T-helper 17 cell (primary cell): ENCODE results near the gene TMEM151A. TPM values are rescaled to one million over a fixed set of nuclear protein-coding genes. Genes with fewer than 3 reads are reported as not detected.
A peak's percentile ranks its signal among the peaks of the same experiment; 100 is the strongest.

ENCODE experiments used
- ATAC-seq: fragments of 150-1000 bp; cut with Tn5 transposase; 2 replicates; pipeline ENCODE4 v1.10.0; 2021; ENCODE audit warnings: mild to moderate bottlenecking, moderate library complexity
- DNase-seq, 3 donors: peaks; one replicate each; pipeline versions ENCODE4 v3.0.0 to v3.0.0-alpha.2; 2020 to 2021
- H3K9me3 ChIP-seq: one replicate; pipeline ENCODE4 v1.7.0; 2013; ENCODE audit warnings: low read length, mild to moderate bottlenecking; ENCODE audit not compliant: control insufficient read depth, poor library complexity, severe bottlenecking
- H3K27ac Mint-ChIP-seq: one replicate; pipeline ENCODE4 v1.8.0; 2022; ENCODE audit warnings: mild to moderate bottlenecking, moderate library complexity, mixed read lengths
- H3K27me3 Mint-ChIP-seq: one replicate; pipeline ENCODE4 v1.8.0; 2022; ENCODE audit warnings: mixed read lengths
- H3K36me3 Mint-ChIP-seq: one replicate; pipeline ENCODE4 v1.8.0; 2022; ENCODE audit warnings: low read depth, mixed read lengths
- H3K4me1 Mint-ChIP-seq: one replicate; pipeline ENCODE4 v1.8.0; 2022; ENCODE audit warnings: mild to moderate bottlenecking, mixed read lengths
- H3K4me3 Mint-ChIP-seq: one replicate; pipeline ENCODE4 v1.8.0; 2022; ENCODE audit warnings: mild to moderate bottlenecking, moderate library complexity, mixed read lengths
- total RNA-seq, 4 donors: library from RNA in 2 of 4; stranded (reverse) in 2 of 4; gene quantifications; one replicate each; pipeline ENCODE4 v1.2.3 and lab custom pipeline; 2022 to 2026

Gene TMEM151A
- total RNA-seq, 2 donors from 2014 or later = 0.16 to 0.32 TPM

- Mint-ChIP-seq H3K27ac (no peak overlapping the region), H3K4me3 (no peak overlapping the region), H3K36me3 (no peaks in the 10 kb centered on the region), H3K4me1 (peaks cover 23% of the 10 kb centered on the region), H3K27me3 (no peaks in the 10 kb centered on the region)
- no peak for DNase-seq
- no peaks in the 10 kb centered on the region for H3K9me3 ChIP-seq
- no peak for ATAC-seq
These were observed 40.1 kb downstream of the TMEM151A start for GRCh38 chr11:66331542-66332370.

DNA sequence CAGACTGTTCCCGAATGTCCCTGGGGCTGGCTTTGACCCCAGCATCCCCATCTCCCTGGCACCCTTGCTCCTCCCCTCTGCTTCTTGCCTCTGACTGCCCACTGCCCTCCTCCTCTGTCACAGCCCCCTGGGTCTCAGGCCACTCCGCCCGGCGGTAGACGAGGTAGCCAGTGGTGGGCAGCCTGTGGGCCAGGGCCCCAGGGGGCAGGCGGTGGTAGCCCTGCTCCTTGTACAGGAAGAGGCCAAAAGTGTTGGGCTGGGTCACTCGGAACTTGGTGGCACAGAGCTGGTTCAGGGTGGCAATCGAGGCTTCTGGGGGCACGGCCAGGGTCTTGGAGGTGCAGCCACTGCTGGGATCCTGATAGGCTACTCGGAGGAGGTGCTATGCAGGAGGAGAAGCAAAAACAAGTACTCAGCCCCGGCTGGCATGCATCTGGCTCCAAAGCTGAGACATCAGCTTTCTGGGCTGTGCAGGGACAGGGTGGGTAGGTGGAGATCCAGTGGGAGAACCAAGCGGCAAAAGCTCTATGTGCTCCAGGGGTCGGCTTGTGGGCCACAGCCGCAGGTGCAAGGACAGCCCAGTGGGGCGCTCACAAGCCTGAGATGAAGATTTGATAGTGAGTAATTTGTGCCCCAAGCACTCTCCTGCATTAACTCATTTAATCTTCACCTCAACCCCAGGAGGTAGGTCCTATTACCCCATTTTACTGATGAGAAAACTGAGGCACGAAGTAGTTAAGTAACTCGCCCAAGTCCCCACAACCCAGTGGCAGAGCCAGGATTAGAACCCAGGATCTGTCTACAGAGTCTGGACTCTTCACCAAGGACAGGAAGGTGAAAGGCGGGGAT, 40.9 kb downstream of the TMEM151A start:
- no peak overlapping the region for H3K4me3 Mint-ChIP-seq
- no peak overlapping the region for H3K27ac Mint-ChIP-seq
- peaks cover 20% of the 10 kb centered on the region for H3K4me1 Mint-ChIP-seq
- no peaks in the 10 kb centered on the region for H3K27me3 Mint-ChIP-seq
- ATAC-seq (no peak), DNase-seq (no peak)
- no peaks in the 10 kb centered on the region for H3K36me3 Mint-ChIP-seq
- H3K9me3 ChIP-seq = no peaks in the 10 kb centered on the region

- DNase-seq (no peak), ATAC-seq (no peak)
- Mint-ChIP-seq H3K27ac (no peak overlapping the region), H3K36me3 (no peaks in the 10 kb centered on the region), H3K27me3 (no peaks in the 10 kb centered on the region), H3K4me1 (peaks cover 14% of the 10 kb centered on the region), H3K4me3 (no peak overlapping the region)
- no peaks in the 10 kb centered on the region for H3K9me3 ChIP-seq
These were observed 41.7 kb downstream of the TMEM151A start for GRCh38 chr11:66333220-66333877.

- H3K27ac Mint-ChIP-seq = no peak overlapping the region
- no peak overlapping the region for H3K4me3 Mint-ChIP-seq
- H3K4me1 Mint-ChIP-seq = peaks cover 11% of the 10 kb centered on the region
- DNase-seq = no peak
- no peaks in the 10 kb centered on the region for H3K27me3 Mint-ChIP-seq
- ATAC-seq = no peak
- peaks cover 2% of the 10 kb centered on the region for H3K36me3 Mint-ChIP-seq
- no peaks in the 10 kb centered on the region for H3K9me3 ChIP-seq
These were observed 42.4 kb downstream of the TMEM151A start for GRCh38 chr11:66333896-66334604.

DNA sequence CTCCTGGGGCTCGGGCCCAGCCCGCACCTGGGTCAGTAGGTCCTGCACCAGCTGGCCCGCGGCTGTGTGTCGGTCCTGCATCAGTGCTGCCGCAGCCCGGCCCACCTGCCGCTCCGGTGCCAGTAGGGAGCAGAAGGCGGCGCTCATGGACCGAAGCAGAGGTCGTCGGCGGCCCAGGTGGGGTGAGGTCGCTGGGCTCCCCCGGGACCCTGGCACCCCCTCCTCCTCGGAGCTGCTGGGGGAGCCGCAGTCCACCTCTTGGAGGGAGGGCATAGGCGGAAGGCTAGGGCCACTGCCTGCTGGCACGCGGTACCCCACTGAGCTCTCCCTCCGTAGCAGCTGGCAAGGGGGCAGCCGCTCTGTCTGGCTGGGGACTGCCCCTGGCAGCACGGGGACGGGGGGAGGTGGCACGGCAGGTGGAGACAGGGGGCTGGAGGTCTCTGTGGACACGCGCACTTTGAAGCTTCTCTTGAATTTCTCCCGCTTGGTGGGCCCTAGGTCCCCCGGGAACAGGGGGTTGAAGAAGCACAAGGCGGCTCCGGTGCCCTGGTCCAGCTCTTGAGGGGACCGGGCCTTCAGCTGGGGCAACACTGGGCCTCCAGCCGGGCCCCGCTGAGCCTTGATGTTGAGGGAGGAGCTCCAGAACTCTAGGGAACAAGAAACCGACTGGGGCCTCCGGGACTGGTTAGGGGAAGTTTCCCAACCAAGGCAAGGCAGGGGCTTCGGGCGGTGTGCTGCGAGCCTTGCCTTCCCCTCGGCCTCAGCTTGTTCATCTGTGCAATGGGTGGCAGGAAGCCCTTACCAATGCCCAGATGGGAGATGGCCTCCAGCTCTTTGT, 43.1 kb downstream of the TMEM151A start:
- Mint-ChIP-seq H3K4me3 (peak overlapping the region; percentile 82), H3K27me3 (no peaks in the 10 kb centered on the region), H3K36me3 (peaks cover 2% of the 10 kb centered on the region), H3K4me1 (peaks cover 11% of the 10 kb centered on the region), H3K27ac (peak overlapping the region; percentile 27)
- ATAC-seq (no peak), DNase-seq (no peak)
- no peaks in the 10 kb centered on the region for H3K9me3 ChIP-seq

- H3K27me3 Mint-ChIP-seq = no peaks in the 10 kb centered on the region
- ATAC-seq (peak; percentile 12), DNase-seq (no peak)
- peaks cover 11% of the 10 kb centered on the region for H3K4me1 Mint-ChIP-seq
- H3K9me3 ChIP-seq = no peaks in the 10 kb centered on the region
- peak overlapping the region; percentile 67 for H3K27ac Mint-ChIP-seq
- H3K36me3 Mint-ChIP-seq = peaks cover 2% of the 10 kb centered on the region
- peak overlapping the region; percentile 91 for H3K4me3 Mint-ChIP-seq
These were observed 44.0 kb downstream of the TMEM151A start for GRCh38 chr11:66335531-66336233.

GRCh38 chr11:66336234-66337102, 44.8 kb downstream of the TMEM151A start, which contains the start of gene RIN1:
TSS of gene RIN1 (minus strand) at chr11:66336434. CDS start at chr11:66336402, 32 bp downstream.
- H3K27me3 Mint-ChIP-seq = no peaks in the 10 kb centered on the region
- ATAC-seq (peak; percentile 78), DNase-seq (no peak)
- H3K4me3 Mint-ChIP-seq = peak within 1 kb of the TSS; percentile 91
- H3K4me1 Mint-ChIP-seq = peaks cover 11% of the 10 kb centered on the region
- peaks cover 3% of the 10 kb centered on the region for H3K36me3 Mint-ChIP-seq
- H3K27ac Mint-ChIP-seq = peak within 1 kb of the TSS; percentile 67
- H3K9me3 ChIP-seq = no peaks in the 10 kb centered on the region

- Mint-ChIP-seq H3K27me3 (no peaks in the 10 kb centered on the region), H3K36me3 (peaks cover 6% of the 10 kb centered on the region), H3K4me1 (peaks cover 16% of the 10 kb centered on the region), H3K4me3 (peak overlapping the region; percentile 28), H3K27ac (peak overlapping the region; percentile 67)
- no peak for DNase-seq
- ATAC-seq = no peak
- no peaks in the 10 kb centered on the region for H3K9me3 ChIP-seq
These were observed 45.6 kb downstream of the TMEM151A start for GRCh38 chr11:66337103-66337899.

- DNase-seq (no peak), ATAC-seq (no peak)
- H3K27ac Mint-ChIP-seq = peak overlapping the region; percentile 53
- H3K36me3 Mint-ChIP-seq = peaks cover 6% of the 10 kb centered on the region
- H3K9me3 ChIP-seq = no peaks in the 10 kb centered on the region
- no peaks in the 10 kb centered on the region for H3K27me3 Mint-ChIP-seq
- H3K4me3 Mint-ChIP-seq = no peak overlapping the region
- peaks cover 25% of the 10 kb centered on the region for H3K4me1 Mint-ChIP-seq
These were observed 46.8 kb downstream of the TMEM151A start for GRCh38 chr11:66338276-66339161.
